Measurements from ENCODE around the gene MEP1B.

The MEP1B gene

DNA sequence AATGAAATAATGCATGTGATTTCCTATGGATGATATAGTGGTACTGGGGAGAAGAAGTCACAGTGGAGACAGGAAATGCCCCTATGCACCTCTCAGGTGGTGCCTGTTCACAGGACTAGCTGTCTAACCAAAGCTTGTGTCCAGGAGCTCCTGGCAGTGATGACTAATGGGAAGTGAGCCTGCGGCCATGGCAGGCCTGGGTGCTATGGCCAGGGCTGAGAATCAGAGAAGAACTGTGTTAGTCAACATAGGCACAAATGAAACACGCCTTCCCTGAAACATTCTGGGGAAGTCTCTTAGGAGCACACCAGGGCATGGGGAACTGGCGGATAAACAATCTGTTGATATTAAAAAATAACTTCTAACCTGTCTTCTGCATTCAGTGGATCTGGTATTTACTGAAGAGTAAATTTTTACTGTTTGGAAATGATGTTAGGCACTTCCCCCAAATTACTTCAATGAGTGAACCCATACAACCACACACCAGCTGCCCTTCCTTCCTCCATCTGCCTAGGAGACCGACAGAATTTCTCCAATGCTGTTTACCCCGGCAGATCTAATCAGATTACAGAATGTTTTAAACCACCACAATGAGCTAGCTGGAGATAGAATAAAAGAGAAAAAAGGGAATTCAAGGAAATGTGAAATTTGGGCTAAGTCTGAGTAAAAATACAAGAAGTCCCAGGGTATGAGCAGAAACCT lies 67.4 kb downstream of the MEP1B start:
- ChIA-PET POLR2A (no interaction called here), CTCF (interaction anchor here (0.6 to 1.4 kb wide), 6 partner anchors 13 to 182 kb away, joined by 3 to 6 read pairs (median 3); no protein-coding TSS in a partner anchor)
- Histone ChIP-seq H3K4me1 (ENCODE audit: control insufficient read depth, insufficient read depth, low read length) (no peaks in the 10 kb centered on the region), H3K27ac (ENCODE audit: extremely low read depth, low read depth, low read length) (no peak overlapping the region), H3K36me3 (ENCODE audit: control insufficient read depth in 2 of 2, insufficient read depth in 1 of 2, low read length in 2 of 2) (no peaks in the 10 kb centered on the region), H3K4me3 (ENCODE audit: low read depth, low read length) (no peak overlapping the region), H3K9me3 (ENCODE audit: control insufficient read depth, insufficient read depth, low read depth, low read length) (no peaks in the 10 kb centered on the region)
- TF ChIP-seq, protein P1, sequence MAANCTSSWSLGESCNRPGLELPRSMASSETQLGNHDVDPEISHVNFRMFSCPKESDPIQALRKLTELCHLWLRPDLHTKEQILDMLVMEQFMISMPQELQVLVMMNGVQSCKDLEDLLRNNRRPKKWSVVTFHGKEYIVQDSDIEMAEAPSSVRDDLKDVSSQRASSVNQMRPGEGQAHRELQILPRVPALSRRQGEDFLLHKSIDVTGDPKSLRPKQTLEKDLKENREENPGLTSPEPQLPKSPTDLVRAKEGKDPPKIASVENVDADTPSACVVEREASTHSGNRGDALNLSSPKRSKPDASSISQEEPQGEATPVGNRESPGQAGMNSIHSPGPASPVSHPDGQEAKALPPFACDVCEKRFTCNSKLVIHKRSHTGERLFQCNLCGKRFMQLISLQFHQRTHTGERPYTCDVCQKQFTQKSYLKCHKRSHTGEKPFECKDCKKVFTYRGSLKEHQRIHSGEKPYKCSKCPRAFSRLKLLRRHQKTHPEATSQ (tag by site-specific recombination; IDR thresholded peaks at IDR 0.05): no peak
- TF ChIP-seq ZNF426 (tag by site-specific recombination; IDR thresholded peaks at IDR 0.05): no peak
- no peak for TF ChIP-seq ZNF169 (tag by site-specific recombination; IDR thresholded peaks at IDR 0.05)
- TF ChIP-seq ZNF404 (tag by site-specific recombination; IDR thresholded peaks at IDR 0.05): no peak
- no peak for TF ChIP-seq OVOL3 (tag by site-specific recombination; IDR thresholded peaks at IDR 0.05)
- no peak for TF ChIP-seq ZFP41 (tag by site-specific recombination; IDR thresholded peaks at IDR 0.05; ENCODE audit: borderline replicate concordance)
- no peak for TF ChIP-seq ZBTB8A (tag by site-specific recombination; IDR thresholded peaks at IDR 0.05)
- TF ChIP-seq, protein P2, sequence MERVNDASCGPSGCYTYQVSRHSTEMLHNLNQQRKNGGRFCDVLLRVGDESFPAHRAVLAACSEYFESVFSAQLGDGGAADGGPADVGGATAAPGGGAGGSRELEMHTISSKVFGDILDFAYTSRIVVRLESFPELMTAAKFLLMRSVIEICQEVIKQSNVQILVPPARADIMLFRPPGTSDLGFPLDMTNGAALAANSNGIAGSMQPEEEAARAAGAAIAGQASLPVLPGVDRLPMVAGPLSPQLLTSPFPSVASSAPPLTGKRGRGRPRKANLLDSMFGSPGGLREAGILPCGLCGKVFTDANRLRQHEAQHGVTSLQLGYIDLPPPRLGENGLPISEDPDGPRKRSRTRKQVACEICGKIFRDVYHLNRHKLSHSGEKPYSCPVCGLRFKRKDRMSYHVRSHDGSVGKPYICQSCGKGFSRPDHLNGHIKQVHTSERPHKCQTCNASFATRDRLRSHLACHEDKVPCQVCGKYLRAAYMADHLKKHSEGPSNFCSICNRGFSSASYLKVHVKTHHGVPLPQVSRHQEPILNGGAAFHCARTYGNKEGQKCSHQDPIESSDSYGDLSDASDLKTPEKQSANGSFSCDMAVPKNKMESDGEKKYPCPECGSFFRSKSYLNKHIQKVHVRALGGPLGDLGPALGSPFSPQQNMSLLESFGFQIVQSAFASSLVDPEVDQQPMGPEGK (tag by site-specific recombination; IDR thresholded peaks at IDR 0.05): no peak
- no peak for TF ChIP-seq ZNF785 (tag by site-specific recombination; IDR thresholded peaks at IDR 0.05)
- TF ChIP-seq ZNF776 (tag by site-specific recombination; IDR thresholded peaks at IDR 0.05; ENCODE audit: borderline replicate concordance): no peak
- TF ChIP-seq KLF7 (tag by site-specific recombination; IDR thresholded peaks at IDR 0.05; ENCODE audit: borderline replicate concordance): no peak
- TF ChIP-seq GFI1B (tag by site-specific recombination; IDR thresholded peaks at IDR 0.05): no peak
- no peak for TF ChIP-seq HIC1 (tag by site-specific recombination; IDR thresholded peaks at IDR 0.05)
- no peak for TF ChIP-seq ZNF777 (tag by site-specific recombination; IDR thresholded peaks at IDR 0.05; ENCODE audit: borderline replicate concordance)
- no peak for TF ChIP-seq SALL2 (tag by site-specific recombination; IDR thresholded peaks at IDR 0.05; ENCODE audit: borderline replicate concordance)
- no peak for TF ChIP-seq ZNF350 (tag by site-specific recombination; IDR thresholded peaks at IDR 0.05)
- no peak for TF ChIP-seq YY2 (tag by site-specific recombination; IDR thresholded peaks at IDR 0.05)

DNA sequence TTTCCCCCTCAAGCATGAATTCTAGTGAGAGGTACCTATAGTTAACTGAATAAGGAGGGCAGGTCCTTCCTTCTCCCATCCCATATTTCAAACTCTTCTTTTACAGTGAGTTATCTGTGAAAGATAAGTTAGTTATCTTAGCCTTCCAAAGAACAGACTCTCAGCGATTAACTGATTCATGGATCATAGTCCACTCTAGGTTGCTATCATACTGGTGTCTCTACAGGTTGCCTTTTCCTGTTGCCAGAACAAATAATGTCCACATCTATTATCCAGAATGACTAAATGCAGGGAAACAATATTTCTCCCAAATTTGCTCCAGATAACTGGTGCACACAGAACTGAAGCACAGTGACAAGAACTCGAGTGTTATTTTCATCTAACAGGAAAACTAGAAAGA lies 68.3 kb downstream of the MEP1B start:
- H3K36me3 ChIP-seq (ENCODE audit: control insufficient read depth in 2 of 2, insufficient read depth in 1 of 2, low read length in 2 of 2): no peaks in the 10 kb centered on the region
- ChIA-PET POLR2A (no interaction called here), CTCF (interaction anchor here (0.6 kb wide), 1 partner anchor 12 kb away, joined by 6 read pairs; no protein-coding TSS in a partner anchor)
- H3K9me3 ChIP-seq (ENCODE audit: control insufficient read depth, insufficient read depth, low read depth, low read length): no peaks in the 10 kb centered on the region
- no peaks in the 10 kb centered on the region for H3K4me1 ChIP-seq (ENCODE audit: control insufficient read depth, insufficient read depth, low read length)
- no peak overlapping the region for H3K27ac ChIP-seq (ENCODE audit: extremely low read depth, low read depth, low read length)
- no peak overlapping the region for H3K4me3 ChIP-seq (ENCODE audit: low read depth, low read length)
- TF ChIP-seq ZBTB21 (tag by site-specific recombination; IDR thresholded peaks at IDR 0.05) (no peak), ZNF23 (tag by site-specific recombination; IDR thresholded peaks at IDR 0.05; ENCODE audit: borderline replicate concordance) (no peak), ZNF140 (tag by site-specific recombination; IDR thresholded peaks at IDR 0.05) (no peak), WT1 (tag by site-specific recombination; IDR thresholded peaks at IDR 0.05) (no peak), ZNF24 (tag by site-specific recombination; IDR thresholded peaks at IDR 0.05) (no peak)
- TF ChIP-seq, protein P3, sequence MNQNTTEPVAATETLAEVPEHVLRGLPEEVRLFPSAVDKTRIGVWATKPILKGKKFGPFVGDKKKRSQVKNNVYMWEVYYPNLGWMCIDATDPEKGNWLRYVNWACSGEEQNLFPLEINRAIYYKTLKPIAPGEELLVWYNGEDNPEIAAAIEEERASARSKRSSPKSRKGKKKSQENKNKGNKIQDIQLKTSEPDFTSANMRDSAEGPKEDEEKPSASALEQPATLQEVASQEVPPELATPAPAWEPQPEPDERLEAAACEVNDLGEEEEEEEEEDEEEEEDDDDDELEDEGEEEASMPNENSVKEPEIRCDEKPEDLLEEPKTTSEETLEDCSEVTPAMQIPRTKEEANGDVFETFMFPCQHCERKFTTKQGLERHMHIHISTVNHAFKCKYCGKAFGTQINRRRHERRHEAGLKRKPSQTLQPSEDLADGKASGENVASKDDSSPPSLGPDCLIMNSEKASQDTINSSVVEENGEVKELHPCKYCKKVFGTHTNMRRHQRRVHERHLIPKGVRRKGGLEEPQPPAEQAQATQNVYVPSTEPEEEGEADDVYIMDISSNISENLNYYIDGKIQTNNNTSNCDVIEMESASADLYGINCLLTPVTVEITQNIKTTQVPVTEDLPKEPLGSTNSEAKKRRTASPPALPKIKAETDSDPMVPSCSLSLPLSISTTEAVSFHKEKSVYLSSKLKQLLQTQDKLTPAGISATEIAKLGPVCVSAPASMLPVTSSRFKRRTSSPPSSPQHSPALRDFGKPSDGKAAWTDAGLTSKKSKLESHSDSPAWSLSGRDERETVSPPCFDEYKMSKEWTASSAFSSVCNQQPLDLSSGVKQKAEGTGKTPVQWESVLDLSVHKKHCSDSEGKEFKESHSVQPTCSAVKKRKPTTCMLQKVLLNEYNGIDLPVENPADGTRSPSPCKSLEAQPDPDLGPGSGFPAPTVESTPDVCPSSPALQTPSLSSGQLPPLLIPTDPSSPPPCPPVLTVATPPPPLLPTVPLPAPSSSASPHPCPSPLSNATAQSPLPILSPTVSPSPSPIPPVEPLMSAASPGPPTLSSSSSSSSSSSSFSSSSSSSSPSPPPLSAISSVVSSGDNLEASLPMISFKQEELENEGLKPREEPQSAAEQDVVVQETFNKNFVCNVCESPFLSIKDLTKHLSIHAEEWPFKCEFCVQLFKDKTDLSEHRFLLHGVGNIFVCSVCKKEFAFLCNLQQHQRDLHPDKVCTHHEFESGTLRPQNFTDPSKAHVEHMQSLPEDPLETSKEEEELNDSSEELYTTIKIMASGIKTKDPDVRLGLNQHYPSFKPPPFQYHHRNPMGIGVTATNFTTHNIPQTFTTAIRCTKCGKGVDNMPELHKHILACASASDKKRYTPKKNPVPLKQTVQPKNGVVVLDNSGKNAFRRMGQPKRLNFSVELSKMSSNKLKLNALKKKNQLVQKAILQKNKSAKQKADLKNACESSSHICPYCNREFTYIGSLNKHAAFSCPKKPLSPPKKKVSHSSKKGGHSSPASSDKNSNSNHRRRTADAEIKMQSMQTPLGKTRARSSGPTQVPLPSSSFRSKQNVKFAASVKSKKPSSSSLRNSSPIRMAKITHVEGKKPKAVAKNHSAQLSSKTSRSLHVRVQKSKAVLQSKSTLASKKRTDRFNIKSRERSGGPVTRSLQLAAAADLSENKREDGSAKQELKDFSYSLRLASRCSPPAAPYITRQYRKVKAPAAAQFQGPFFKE (tag by site-specific recombination; IDR thresholded peaks at IDR 0.05; ENCODE audit: borderline replicate concordance): no peak

All from HEK293 (cell line).